Stimulated activated naive CD8-positive, alpha-beta T cell treated with anti-CD3 and anti-CD28 coated beads, Interleukin-15, Interleukin-2, amounts not matched to agents 100 U/mL and 50 U/mL, for 24 hours (primary cell): ENCODE measurements around the gene ANO2.

Source experiments
- ATAC-seq: fragments of 150-1000 bp; cut with Tn5 transposase; one replicate; pipeline ENCODE4 v1.10.0; 2021
- DNase-seq: peaks from one replicate; pipeline ENCODE4 v3.0.0; 2021

The ANO2 gene

GRCh38 chr12:5776091-5776490, 169.0 kb downstream of the ANO2 start:
- ATAC-seq, result no peak
- DNase-seq, result no peak

GRCh38 chr12:5773550-5773949, 171.5 kb downstream of the ANO2 start:
- DNase-seq (no peak), ATAC-seq (no peak)

GRCh38 chr12:5771756-5772155, 173.3 kb downstream of the ANO2 start:
- no peak for DNase-seq
- no peak for ATAC-seq

- DNase-seq (no peak), ATAC-seq (no peak)
Measured at GRCh38 chr12:5770727-5771126, 174.3 kb downstream of the ANO2 start.

GRCh38 chr12:5768581-5769196, 176.4 kb downstream of the ANO2 start:
- ATAC-seq (no peak), DNase-seq (no peak)

- ATAC-seq (no peak), DNase-seq (no peak)
Measured at GRCh38 chr12:5768171-5768570, 176.9 kb downstream of the ANO2 start.

GRCh38 chr12:5758347-5758746, 186.7 kb downstream of the ANO2 start:
- ATAC-seq (no peak), DNase-seq (no peak)

GRCh38 chr12:5756338-5756842, 188.7 kb downstream of the ANO2 start:
- ATAC-seq (no peak), DNase-seq (no peak)

GRCh38 chr12:5748027-5748426, 197.0 kb downstream of the ANO2 start:
- DNase-seq (no peak), ATAC-seq (no peak)

- DNase-seq (no peak), ATAC-seq (no peak)
Measured at GRCh38 chr12:5746917-5747316, 198.1 kb downstream of the ANO2 start.

GRCh38 chr12:5746036-5746908, 198.8 kb downstream of the ANO2 start:
- DNase-seq (no peak), ATAC-seq (no peak)

GRCh38 chr12:5745251-5745888, 199.7 kb downstream of the ANO2 start:
- DNase-seq, result peak; percentile 72
- ATAC-seq, result peak; percentile 75

GRCh38 chr12:5742258-5742657, 202.8 kb downstream of the ANO2 start:
- DNase-seq (no peak), ATAC-seq (no peak)

GRCh38 chr12:5739917-5740316, 205.1 kb downstream of the ANO2 start:
- no peak for ATAC-seq

GRCh38 chr12:5737778-5738177, 207.3 kb downstream of the ANO2 start:
- DNase-seq (no peak), ATAC-seq (no peak)

More at GRCh38 chr12:5739917-5740316, 205.1 kb downstream of the ANO2 start:
- no peak for DNase-seq

GRCh38 chr12:5736527-5736926, 208.5 kb downstream of the ANO2 start:
- DNase-seq, result no peak
- no peak for ATAC-seq

GRCh38 chr12:5736016-5736415, 209.0 kb downstream of the ANO2 start:
- DNase-seq, result no peak

GRCh38 chr12:5733916-5734315, 211.1 kb downstream of the ANO2 start:
- DNase-seq, result no peak
- no peak for ATAC-seq

More at GRCh38 chr12:5736016-5736415, 209.0 kb downstream of the ANO2 start:
- no peak for ATAC-seq

GRCh38 chr12:5733136-5733755, 211.8 kb downstream of the ANO2 start:
- no peak for ATAC-seq
- no peak for DNase-seq

GRCh38 chr12:5730962-5731361, 214.1 kb downstream of the ANO2 start:
- ATAC-seq (no peak), DNase-seq (no peak)

- ATAC-seq (no peak), DNase-seq (no peak)
Measured at GRCh38 chr12:5723711-5724252, 221.3 kb downstream of the ANO2 start.

- ATAC-seq (no peak), DNase-seq (no peak)
Measured at GRCh38 chr12:5723071-5723470, 222.0 kb downstream of the ANO2 start.
